Ishikawa (cell line): ENCODE measurements around the gene LAMC3.

Source experiments
- CEBPB ChIP-seq: IDR thresholded peaks from 2 replicates; pipeline ENCODE4 v1.6.1; 2012
- CREB1 ChIP-seq: IDR thresholded peaks from 2 replicates; pipeline ENCODE4 v1.6.1; 2012; ENCODE audit warnings: low read depth
- EGR1 ChIP-seq: IDR thresholded peaks from 2 replicates; pipeline ENCODE4 v1.6.1; 2012
- EP300 ChIP-seq: IDR thresholded peaks from 2 replicates; pipeline ENCODE4 v1.6.1; 2012; ENCODE audit warnings: borderline replicate concordance
- FOXM1 ChIP-seq: IDR thresholded peaks from 2 replicates; pipeline ENCODE4 v1.6.1; 2012; ENCODE audit warnings: low read depth, borderline replicate concordance
- NFIC ChIP-seq: IDR thresholded peaks from 2 replicates; pipeline ENCODE4 v1.6.1; 2012
- RAD21 ChIP-seq: IDR thresholded peaks from 2 replicates; pipeline ENCODE4 v1.6.1; 2012; ENCODE audit warnings: low read depth
- TAF1 ChIP-seq: IDR thresholded peaks from 2 replicates; pipeline ENCODE4 v1.6.1; 2012; ENCODE audit warnings: low read depth, mild to moderate bottlenecking
- TCF12 ChIP-seq: IDR thresholded peaks from 2 replicates; pipeline ENCODE4 v1.6.1; 2012; ENCODE audit warnings: low read depth
- TEAD4 ChIP-seq: IDR thresholded peaks from 2 replicates; pipeline ENCODE4 v1.6.1; 2012
- YY1 ChIP-seq: IDR thresholded peaks from 2 replicates; pipeline ENCODE4 v1.6.1; 2012; ENCODE audit warnings: low read depth
- ZBTB7A ChIP-seq: IDR thresholded peaks from 2 replicates; pipeline ENCODE4 v1.6.1; 2012; ENCODE audit warnings: low read depth
- TF ChIP-seq, protein P1 (sequence below): IDR thresholded peaks from 2 replicates; pipeline ENCODE4 v1.6.1; 2012
- TF ChIP-seq, protein P2 (sequence below): IDR thresholded peaks from 2 replicates; pipeline ENCODE4 v1.6.1; 2012
- TF ChIP-seq, protein P3 (sequence below): IDR thresholded peaks from 2 replicates; pipeline ENCODE4 v1.6.1; 2012; ENCODE audit warnings: low read depth, mild to moderate bottlenecking

LAMC3 gene

DNA sequence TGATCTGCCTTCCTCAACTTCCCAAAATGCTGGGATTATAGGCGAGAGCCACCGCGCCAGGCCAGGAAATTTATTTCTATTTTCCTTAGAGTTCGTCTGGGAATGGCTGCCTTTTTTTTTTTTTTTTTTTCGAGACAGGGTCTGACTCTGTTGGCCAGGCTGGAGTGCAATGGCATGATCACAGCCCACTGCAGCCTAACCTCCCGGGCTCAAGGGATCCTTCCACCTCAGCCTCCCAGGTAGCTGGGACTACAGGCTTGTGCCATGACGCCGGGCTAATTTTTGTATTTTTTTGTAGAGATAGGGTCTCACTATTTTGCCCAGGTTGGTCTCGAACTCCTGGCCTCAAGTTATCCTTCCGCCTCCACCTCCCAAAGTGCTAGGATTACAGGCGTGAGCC lies 888 bp upstream of the LAMC3 start:
- no peak for TF ChIP-seq NFIC
- no peak for TF ChIP-seq RAD21
- TF ChIP-seq, protein P1, sequence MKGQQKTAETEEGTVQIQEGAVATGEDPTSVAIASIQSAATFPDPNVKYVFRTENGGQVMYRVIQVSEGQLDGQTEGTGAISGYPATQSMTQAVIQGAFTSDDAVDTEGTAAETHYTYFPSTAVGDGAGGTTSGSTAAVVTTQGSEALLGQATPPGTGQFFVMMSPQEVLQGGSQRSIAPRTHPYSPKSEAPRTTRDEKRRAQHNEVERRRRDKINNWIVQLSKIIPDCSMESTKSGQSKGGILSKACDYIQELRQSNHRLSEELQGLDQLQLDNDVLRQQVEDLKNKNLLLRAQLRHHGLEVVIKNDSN = no peak
- TF ChIP-seq, protein P2, sequence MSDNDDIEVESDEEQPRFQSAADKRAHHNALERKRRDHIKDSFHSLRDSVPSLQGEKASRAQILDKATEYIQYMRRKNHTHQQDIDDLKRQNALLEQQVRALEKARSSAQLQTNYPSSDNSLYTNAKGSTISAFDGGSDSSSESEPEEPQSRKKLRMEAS = no peak
- TF ChIP-seq EP300 = no peak
- no peak for TF ChIP-seq TEAD4
- TF ChIP-seq TCF12 = no peak
- no peak for TF ChIP-seq CEBPB
- TF ChIP-seq, protein P3, sequence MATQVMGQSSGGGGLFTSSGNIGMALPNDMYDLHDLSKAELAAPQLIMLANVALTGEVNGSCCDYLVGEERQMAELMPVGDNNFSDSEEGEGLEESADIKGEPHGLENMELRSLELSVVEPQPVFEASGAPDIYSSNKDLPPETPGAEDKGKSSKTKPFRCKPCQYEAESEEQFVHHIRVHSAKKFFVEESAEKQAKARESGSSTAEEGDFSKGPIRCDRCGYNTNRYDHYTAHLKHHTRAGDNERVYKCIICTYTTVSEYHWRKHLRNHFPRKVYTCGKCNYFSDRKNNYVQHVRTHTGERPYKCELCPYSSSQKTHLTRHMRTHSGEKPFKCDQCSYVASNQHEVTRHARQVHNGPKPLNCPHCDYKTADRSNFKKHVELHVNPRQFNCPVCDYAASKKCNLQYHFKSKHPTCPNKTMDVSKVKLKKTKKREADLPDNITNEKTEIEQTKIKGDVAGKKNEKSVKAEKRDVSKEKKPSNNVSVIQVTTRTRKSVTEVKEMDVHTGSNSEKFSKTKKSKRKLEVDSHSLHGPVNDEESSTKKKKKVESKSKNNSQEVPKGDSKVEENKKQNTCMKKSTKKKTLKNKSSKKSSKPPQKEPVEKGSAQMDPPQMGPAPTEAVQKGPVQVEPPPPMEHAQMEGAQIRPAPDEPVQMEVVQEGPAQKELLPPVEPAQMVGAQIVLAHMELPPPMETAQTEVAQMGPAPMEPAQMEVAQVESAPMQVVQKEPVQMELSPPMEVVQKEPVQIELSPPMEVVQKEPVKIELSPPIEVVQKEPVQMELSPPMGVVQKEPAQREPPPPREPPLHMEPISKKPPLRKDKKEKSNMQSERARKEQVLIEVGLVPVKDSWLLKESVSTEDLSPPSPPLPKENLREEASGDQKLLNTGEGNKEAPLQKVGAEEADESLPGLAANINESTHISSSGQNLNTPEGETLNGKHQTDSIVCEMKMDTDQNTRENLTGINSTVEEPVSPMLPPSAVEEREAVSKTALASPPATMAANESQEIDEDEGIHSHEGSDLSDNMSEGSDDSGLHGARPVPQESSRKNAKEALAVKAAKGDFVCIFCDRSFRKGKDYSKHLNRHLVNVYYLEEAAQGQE = no peak
- TF ChIP-seq YY1 = no peak
- no peak for TF ChIP-seq TAF1

DNA sequence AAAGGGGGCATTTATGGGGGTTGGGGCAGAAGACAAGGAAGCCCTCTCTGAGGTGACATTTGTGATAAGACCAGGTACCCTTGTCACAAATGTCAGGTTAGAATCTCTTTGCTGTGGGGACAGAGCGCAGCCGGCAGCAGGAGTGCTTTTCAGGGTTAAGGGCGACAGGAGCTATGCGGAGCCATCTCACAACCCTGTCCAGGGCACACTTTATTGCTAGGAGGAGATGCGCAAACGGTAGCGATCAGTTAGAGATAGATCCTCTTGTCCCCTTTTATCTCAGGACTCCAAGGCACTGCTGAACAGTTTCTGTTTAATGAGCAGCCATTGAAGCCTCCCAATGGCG lies 438 bp upstream of the LAMC3 start:
- TF ChIP-seq TCF12 = no peak
- TF ChIP-seq, protein P1 = no peak
- no peak for TF ChIP-seq YY1
- TF ChIP-seq, protein P2 = no peak
- TF ChIP-seq ZBTB7A = no peak
- no peak for TF ChIP-seq CEBPB
- TF ChIP-seq, protein P3 = no peak
- TF ChIP-seq FOXM1 = no peak
- TF ChIP-seq TEAD4 = no peak
- no peak for TF ChIP-seq EP300
- TF ChIP-seq CREB1 = no peak
- TF ChIP-seq NFIC = no peak
- no peak for TF ChIP-seq EGR1
- TF ChIP-seq TAF1 = no peak
- TF ChIP-seq RAD21 = no peak

DNA sequence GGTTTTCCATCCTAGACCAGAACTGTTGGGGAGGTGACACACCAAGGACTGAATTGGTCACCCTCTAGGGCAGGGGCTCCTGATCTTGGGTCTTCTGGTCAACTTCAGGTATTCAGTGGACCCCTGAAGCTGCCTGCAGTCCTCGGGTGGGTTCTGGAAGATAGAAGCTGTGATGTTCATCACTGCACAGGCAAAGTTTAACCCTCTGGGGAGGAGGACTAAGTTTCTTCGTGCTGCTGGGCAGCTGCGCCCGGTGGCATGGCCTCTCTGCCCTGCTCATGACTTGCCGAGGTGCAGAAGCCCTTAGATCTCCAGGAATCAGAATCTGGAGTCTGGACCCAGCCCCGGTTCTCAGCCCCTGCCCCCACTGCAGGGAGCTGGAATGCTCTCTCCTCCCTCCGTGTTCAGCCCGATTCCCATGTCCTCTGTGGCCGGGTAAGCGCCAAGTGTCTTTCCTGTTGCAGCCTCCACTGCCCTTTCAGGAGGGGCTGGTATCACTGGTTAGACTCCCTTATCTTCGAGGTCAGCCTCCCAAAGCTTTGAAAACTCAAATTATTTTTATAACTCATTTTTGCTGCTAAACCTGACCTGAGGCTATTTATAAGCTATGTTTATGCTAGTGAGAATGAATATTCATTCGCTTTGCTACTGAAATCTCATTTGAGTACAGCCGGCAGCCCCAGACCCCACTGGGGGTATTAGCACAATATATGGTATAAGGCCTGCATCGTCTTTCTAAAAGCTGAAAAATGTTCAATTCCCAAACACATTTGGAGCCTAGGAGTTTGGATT lies 1.7 kb downstream of the LAMC3 start:
- TF ChIP-seq CREB1 = no peak
- TF ChIP-seq, protein P3 = no peak

- no peak for TF ChIP-seq CREB1
- no peak for TF ChIP-seq CEBPB
- TF ChIP-seq NFIC = no peak
- TF ChIP-seq TEAD4 = no peak
- TF ChIP-seq TCF12 = no peak
- TF ChIP-seq, protein P3 = no peak
- TF ChIP-seq TAF1 = no peak
- TF ChIP-seq, protein P1 = no peak
- no peak for TF ChIP-seq ZBTB7A
- TF ChIP-seq, protein P2 = no peak
- TF ChIP-seq FOXM1 = no peak
- TF ChIP-seq RAD21 = no peak
- TF ChIP-seq EGR1 = no peak
- no peak for TF ChIP-seq YY1
- no peak for TF ChIP-seq EP300
Observed at GRCh38 chr9:131011274-131012022, 2.5 kb downstream of the LAMC3 start.
